SKM-1 treated with dmso at 0.1 percent for 144 hours (cell line): ENCODE results near the gene LDLRAD4.

Experiments used
- DNase-seq: peaks from one replicate; lab custom pipeline; 2025; ENCODE audit not compliant: unreplicated experiment; lab: John Stamatoyannopoulos, UW

The LDLRAD4 gene

DNA sequence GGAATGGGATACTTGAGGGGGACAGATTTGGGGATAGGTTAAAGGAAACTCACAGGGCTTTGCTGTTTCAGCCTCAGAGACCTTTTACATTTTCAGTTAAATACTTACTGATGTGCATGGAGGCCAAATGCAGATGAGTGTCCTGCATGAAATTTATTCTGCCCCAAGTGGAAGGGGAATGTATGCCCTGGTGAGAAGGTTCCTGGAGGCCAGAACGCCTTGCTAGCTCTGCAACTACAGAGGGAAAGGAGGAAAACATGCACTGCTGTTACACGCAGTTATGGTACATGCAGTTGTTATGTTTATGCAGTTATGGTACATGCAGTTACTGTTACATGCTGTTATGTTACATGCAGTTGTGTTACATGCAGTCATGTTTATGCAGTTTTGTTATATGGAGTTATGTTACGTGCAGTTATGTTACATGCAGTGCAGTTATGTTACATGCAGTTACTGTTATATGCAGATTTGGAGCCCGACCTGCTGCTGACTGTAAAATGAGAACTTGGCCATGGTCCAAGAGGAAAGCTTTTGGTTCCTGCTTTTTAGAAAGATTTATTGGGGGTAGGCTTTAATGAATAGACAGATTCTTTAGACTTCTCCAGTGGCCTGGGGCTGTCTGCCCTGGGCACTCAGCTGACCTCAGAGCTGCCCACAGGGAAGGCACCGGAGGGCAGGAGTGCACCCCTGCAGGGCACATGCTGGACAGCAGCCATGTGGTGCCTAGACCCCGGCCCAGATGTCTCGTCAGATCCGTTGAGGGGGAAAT is 84.1 kb downstream of the LDLRAD4 start:
- DNase-seq = no peak

DNA sequence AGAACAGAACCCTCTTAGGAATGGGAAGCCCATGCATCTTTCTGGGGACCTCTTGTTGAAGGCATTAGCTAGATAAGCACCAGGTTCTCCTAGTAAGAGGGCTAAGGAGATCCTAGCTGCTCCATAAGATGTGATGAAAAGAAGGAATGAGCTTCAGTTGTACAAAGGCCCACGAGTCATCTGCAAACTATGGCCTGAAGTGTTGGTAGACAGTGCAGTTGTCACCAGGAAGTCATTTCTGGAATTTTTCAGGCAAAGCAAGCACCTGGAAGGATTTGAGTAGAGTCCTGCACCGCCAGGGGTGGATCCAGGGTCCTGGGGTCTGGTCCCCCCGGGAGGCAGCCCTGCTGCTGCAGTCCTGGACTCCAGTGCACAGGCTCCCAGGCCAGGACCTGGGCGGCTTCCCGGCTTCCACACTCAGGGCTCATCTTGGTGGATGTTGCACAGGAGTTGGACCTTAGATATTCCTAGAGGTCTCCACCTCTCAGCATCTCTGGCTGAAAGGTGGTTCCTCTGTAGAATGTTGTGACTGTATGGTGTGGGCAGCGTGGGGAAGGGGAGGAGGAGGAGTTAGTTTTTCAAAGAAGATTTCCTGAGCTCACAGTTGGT is 85.3 kb downstream of the LDLRAD4 start:
- DNase-seq = no peak

DNA sequence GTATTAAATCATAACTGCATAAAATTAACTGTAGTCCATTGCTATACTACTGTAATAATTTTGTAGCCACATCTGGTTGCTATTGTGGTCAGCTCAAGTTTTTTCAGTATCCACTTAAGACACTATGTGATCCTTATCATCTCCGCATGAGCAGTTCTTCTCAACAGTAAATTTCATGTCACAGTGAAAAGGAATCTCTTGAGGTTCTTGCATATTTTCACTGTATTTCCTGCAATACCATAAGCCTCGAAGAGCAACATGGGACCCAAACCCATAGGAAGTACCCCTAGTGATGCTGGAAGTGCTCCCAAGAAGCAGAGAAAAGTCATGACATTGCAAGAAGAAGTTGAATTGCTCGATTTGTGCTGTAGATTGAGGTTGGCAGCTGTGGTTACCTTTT is 86.7 kb downstream of the LDLRAD4 start:
- no peak for DNase-seq

DNA sequence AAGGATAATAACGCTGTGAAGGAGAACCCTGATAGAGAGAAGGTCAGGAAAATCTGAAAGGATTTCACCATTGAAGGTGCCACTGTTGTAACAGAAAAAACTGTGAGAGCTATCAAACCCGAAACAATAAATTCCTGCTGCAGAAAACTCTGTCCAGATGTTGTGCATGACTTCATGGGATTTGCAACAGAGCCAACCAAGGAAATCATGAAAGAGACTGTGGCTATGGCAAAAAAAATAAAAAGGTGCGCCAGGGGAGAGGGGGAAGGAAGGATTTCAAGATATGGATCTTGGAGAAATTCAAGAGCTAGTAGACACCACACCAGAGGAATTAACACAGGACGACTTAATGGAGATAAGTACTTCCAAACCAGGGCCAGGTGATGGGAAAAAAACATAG is 88.0 kb downstream of the LDLRAD4 start:
- DNase-seq = no peak

DNA sequence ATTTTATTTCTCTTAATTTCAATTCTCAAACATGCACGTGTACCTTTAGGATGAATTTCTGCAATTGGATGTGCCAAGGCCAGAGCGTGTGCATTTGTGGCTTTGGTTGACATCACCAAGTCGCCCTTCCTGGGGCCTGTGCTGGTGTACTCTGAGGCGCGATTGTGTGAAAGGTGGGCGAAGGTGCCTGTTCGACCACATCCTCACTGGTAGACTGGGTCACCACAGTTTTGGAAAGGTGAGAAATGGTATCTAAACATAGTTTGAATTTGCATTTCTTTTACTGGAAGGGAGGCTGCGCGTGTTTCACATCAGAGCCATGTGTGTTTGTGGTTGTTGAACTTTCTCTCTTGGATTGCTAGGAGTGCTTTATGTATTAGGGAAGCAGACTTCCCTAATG is 89.8 kb downstream of the LDLRAD4 start:
- no peak for DNase-seq

DNA sequence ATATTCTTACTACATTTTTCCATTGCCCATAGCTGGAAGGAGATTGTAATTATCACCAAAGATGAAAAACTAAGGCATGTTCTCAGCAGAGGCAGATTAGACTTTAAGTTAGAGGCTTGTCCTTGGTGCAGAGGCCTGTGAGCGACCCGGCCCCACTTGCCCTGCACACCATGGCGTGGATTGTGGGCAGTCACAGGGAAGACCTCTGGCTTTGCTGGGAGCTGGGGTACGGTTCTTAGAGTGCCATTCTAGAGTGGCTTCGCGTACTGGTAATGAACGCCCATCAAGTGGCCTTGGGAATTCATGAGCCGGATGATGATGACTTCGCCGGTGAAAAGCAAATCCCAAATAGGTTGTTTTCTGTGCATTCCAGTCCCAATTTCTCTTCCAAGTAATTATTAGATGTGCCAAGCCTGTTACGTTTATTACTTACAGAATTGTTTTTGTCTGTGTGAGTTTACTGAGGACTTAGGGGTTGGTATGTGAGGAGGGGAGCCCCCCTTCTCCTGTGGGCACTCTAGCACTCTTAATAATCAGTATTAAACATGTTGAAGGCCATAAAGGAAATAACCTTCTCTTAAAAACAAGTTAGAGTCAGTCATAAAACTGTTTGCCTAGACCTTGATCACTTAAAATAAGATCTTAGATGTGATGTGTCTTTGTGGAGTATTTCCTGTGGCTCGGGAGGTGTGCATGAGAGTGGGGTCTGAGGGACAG is 90.6 kb downstream of the LDLRAD4 start:
- DNase-seq = no peak

DNA sequence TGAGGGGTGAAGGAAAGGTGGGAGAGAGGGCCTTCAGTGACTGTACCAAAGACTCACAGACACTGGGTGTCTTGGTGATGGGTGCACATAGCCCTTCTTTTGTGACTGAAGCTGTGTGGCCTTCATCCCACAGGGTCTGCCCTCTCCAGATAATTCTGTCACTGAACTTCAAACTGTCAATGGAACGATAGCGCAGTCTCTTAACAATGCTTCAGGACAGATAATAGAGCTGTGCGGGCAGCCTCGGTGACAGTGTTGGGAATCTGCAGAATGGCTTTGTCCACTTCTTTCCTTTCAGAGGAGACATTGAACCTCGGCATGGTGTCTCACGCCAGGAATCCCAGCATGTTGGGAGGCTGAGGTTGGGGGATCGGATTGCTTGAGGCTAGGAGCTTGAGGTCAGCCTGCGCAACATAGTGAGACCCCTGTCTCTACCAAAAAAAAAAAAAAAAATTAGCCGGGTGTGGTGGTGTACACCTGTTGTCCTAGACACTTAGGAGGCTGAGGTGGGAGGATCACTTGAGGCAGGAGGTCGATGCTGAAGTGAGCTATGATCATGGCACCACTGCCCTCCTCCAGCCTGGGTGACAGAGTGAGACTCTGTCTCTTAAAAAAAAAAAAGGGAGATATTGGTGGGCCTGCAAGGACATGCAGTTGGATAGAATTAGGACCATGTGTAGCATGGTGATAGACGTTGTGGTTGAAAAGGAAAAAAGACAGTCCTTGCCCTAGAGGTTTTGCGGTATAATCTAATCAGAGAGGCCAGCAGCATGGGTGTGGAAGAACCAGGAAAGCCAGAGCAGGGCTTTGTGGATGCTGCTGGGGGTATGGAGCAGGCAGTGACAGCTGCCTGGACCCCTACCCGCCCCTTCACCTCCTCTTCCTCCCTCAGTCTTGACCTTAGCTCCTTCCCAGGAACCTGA is 91.4 kb downstream of the LDLRAD4 start:
- no peak for DNase-seq

DNA sequence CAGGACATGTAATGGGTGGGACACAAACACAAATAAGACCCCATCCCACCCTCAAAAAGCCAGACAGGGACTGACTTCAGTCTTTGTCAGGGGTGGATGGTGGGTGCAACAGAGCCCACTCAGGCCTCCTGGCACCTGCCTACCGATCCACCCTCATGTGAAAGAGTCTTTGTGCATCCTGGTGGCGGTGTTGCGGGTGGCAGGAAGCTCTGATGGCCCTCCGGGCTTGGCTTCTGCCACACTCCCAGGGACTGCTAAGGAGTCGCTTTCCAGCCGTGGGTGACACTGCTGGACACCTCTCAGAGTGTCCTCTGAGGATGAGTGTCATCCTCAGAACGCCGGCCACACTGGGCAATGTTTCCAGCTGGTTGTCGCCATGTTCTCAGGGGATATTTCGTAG is 92.6 kb downstream of the LDLRAD4 start:
- no peak for DNase-seq

DNA sequence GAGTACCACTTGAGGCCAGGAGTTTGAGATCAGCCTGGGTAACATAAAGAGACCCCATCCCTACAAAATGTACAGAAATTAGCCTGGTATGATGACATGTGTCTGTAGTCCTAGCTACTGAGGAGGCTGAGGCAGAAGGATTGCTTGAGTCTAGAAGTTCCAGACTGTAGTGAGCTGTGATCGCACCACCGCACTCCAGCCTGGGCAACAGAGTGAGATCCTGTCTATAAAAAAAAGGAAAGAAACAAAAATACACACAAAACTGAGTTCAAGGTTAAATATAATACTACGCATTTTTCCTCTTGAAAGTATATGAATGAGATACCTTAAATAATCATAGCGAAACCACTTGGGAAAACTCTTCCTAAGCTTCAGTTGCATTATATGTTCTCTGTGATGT is 94.0 kb downstream of the LDLRAD4 start:
- DNase-seq = no peak

DNA sequence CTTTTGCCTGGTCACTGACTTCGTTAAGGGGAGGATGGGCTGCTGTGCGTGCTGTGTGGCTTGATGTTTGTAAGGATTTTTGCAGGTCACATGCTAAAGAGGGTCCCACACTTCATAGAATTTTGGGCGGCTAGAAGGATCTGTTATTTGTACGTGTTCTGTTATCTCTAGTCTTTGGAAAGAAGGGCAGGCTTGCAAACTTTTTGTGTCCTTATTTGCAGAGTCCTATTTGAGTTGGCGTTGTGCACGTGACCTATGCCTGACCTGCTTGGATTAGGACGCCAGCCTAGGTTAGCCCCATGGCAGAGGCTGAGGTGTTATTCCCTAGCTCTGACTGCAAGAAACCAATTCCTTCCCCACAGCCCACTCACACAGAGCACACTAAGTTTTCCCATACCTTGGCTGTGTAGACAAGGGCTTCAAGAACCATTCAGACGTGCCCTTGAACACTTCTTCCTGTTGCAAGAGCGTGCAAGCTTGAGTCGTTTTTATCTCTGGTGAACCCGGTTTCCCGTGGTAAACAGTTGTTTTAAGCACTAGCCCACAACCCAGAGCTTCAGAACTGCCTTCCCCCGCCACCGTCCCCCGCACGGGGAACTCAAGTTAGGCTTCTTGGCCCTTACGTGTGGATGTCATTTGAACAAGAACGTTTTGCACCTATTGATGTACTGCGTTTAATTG is 94.6 kb downstream of the LDLRAD4 start:
- no peak for DNase-seq

DNA sequence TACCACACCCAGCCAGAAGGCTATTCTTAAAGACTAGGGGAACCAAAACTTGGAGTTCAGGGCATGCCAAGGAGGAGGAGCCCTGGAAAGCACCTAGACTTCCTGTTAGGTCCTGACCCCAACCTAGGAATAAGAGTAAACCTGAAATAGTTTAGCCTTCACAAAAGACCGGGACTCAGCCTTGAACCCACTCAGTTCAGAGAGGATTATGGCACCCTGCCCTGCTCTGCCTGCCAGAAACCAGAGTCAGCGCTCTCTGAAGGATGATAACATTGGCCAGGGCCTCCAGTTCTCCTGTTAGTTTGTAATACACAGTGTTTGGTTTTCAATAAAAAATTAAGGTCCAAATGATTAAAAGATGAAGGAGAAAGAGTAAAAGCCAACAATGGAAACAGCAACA is 96.4 kb downstream of the LDLRAD4 start:
- DNase-seq = no peak

DNA sequence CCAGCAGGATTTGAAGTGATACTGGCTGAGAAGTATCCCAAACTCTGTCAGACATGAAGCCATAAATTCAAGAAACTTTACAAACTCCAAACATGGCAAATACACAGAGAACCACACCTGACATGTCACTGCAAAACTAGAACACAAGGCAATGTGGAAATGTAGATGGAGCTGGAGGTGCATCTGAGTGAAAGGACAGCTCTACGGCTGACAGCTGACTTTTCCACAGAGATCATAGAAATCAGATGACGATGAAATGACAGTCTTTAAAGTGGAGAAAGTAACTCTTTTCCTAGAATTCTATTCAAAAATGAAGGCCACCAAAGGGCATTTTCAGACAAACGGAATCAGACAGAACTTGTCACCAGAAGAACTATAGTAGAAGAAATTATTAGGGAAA is 97.5 kb downstream of the LDLRAD4 start:
- DNase-seq = no peak

DNA sequence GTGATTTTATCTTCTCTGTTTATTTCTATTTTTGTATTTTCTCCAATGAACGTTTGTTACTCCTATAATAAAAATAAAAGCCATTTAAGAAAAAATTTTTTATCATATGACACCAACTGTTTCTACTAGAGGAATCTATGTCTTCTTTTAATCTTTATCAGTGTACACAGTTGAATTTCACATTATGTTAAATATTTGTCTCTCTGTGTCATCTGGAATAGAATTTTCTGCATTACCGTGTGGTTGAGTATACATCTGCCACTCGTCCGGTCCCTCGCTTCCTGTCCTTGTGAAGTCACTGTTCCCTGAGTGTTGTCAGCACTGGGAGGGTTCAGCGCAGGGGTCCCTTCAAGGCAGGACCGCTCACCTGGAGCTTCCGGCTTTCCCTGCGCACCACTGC is 99.2 kb downstream of the LDLRAD4 start:
- DNase-seq = no peak

DNA sequence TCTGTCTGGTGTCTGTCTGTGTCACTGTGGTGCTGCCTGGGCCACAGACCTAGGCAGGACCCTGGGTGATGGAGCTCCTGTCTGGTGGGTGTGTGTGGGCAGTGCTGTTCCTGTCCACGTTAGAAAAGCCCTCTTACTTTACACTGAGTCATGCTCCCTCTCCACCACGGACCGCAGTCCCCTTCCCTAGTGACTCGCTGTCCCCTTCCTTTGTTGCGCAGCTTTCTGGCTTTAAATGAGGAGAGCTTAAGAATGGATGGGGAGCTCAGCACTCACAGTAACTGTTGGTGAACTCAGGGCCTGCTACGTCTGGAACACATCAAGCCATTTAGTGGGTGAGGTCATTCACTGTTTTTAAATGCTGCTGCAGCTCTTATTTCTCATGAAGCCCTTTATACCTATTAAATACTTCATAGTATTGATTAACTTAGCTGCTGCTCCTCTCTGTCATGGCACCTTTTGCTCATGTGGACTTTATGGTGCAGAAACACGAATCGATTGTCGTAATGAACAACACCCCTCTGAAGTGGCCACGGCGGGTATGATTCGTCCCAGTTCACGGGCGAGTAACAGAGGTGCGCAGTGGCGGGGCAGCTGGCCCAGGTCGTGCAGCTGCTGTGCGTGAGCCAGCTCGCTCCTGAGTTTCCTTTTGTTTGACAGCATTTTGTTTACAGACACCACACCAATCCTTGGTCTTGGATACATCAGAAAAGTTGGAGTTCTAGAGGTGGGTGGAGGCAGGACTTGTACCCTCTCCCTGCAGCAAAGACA is 100.4 kb downstream of the LDLRAD4 start:
- no peak for DNase-seq

DNA sequence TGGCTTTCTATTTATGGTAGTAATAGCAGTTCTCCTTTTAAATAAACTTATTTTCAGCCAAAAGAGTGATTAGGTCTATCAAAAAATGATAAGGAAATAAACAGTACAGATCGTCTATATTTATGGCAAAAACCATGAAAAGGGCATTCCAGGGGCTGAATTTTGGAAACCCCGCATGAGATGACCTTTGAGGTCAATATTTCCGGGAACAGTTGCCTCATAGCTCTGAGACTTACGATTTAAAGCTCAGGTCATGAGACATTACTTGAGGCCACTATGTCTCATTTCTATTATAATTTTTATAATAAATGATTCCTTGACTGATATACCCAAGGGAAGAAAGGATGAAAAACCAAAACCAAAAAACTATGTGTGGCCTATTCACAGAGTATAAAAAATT is 101.1 kb downstream of the LDLRAD4 start:
- no peak for DNase-seq

DNA sequence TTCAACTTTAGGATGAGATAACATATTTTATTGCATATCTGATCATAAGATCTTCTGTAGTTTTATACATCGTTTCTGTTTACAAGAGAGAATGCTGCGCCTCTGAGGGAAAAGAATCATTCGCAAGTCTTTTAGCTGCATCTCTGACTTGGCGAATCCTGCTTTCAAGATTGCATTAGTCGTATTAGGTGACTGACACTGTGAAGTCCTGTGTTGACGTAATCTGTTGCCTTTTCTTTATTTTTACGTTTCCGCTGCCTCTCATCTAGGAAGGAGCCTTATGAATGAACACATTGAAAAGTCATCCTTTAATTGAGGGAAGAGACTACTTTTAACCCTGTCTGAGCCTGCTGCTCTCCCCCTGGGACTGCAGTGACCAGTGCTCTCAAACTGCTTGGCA is 101.5 kb downstream of the LDLRAD4 start:
- DNase-seq = no peak

DNA sequence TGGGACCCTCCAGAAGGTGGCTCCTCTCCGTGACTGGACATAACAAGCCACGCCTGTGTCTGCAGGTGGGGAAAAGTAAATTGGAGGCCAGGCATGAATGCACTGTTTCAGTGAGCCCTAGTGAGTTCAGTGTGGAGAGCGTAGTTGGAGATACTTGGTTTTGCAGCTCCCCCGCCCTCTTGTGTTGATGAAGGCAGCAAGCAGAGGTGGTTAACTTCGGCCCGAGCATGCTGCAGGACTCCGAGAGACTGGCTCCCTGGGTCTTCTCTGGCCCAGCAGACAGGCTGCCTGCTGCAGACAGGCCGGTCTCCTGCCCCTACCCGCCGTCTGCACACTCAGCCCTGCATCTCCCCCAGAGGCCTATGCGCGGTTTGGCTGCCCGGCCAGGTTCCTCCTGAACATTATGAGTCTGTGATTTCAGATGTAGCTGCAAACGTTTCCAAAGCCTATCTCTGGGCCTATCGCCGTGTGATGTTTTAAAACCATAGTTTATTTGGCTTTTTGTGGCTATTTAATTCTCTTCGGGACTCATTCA is 102.4 kb downstream of the LDLRAD4 start:
- no peak for DNase-seq

DNA sequence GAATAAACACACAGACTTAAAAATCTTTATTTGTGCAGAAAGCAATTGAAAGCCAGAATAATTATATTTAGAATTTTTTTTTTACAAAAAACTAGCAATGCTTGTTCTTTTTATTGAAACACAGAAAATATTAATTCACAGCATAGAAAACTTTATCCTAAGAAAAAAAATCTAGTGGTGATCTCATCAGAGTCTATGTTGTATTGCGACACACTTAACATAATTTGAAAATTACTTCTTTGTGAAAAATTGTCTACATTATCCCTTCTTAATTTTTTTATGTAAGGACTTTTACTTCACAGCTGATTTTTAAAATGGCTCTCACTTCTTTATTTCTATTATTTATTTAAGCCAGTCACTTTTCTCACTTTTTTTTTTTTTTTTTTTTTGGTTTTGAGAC is 103.4 kb downstream of the LDLRAD4 start:
- DNase-seq = no peak

DNA sequence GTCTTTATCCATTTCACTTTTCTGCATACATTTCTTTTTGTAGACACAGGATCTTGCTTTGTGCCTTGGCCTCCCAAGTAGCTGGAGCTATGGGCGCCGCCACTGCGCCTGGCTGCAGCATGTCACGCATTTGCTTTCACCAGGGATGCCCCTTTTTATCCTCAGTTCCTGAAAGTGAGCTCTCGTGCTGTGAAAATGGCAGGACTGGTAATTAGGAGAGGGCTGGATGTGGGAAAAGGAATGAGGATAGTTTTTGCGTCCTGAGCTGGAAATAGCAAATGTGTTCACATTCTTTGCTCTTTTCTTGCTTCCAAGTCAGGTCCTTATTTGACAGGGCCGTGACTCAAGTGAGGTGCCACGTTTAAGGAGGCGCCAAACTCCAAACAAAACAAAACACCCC is 104.6 kb downstream of the LDLRAD4 start:
- DNase-seq = no peak

DNA sequence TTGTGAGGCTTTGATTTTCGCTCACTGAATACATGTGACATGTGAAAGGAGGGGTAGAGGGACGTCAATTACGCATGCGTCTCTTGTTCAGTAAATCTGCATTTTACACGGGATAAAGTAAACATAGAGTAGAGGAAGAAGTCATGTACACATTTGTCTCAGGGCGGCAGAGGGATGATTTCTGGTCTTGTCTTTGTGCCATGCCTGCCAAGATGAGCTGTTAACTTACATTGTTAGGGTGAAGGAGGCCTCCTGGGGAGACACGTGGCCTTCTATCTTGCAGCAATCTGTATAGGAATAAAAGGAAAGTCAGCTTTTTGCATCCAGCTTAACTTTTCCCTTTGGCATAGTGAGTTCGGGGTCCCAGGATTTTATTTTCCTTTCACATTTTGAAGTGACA is 106.3 kb downstream of the LDLRAD4 start:
- no peak for DNase-seq
